Esophagus squamous epithelium (tissue), 5 donors: ENCODE results near the gene SEC61A2. TPM values are rescaled to one million over a fixed set of nuclear protein-coding genes. Genes with fewer than 3 reads are reported as not detected.

Source experiments
- DNase-seq: peaks from one replicate; lab custom pipeline; 2025; lab: John Stamatoyannopoulos, UW
- H3K27ac ChIP-seq, 4 donors: fragments of 200-600 bp; sonication (generic); one replicate each; pipeline ENCODE4 v1.5.1; 2016 to 2019; ENCODE audit warnings: mild to moderate bottlenecking in 1 of 4
- H3K27me3 ChIP-seq, 4 donors: fragments of 200-600 bp; sonication (generic); 1 replicate in 3 of 4; 2 replicates in 1 of 4; pipeline versions ENCODE4 v1.5.1 to v1.6.0; 2017 to 2021; ENCODE audit warnings: antibody characterized with exemption in 1 of 4
- H3K36me3 ChIP-seq, 3 donors: fragments of 200-600 bp; sonication (generic); one replicate each; pipeline ENCODE4 v1.5.1; 2016 to 2019
- H3K4me1 ChIP-seq, 3 donors: fragments of 200-600 bp; sonication (generic); one replicate each; pipeline ENCODE4 v1.5.1; 2017 to 2019
- H3K4me3 ChIP-seq, 4 donors: fragments of 200-600 bp; sonication (generic); 1 replicate in 3 of 4; 2 replicates in 1 of 4; pipeline ENCODE4 v1.5.1; 2016 to 2019; ENCODE audit warnings: mild to moderate bottlenecking in 2 of 4, moderate library complexity in 1 of 4
- H3K9me3 ChIP-seq, 3 donors: fragments of 200-600 bp; sonication (generic); one replicate each; pipeline ENCODE4 v1.5.1; 2016 to 2019
- CTCF ChIP-seq, 6 experiments: fragments of 450-650 bp in 4 of 6; fragments of 200-600 bp in 2 of 6; sonication (generic) in 2 of 6; IDR thresholded peaks; one replicate each; pipeline ENCODE4 v1.5.1; 2016 to 2019; ENCODE audit warnings: antibody characterized with exemption in 6 of 6, mild to moderate bottlenecking in 4 of 6, moderate library complexity in 4 of 6
- POLR2A ChIP-seq, 4 donors: fragments of 450-650 bp; IDR thresholded peaks; one replicate each; pipeline ENCODE4 v1.6.1; 2017; ENCODE audit warnings: antibody characterized with exemption in 4 of 4, mild to moderate bottlenecking in 4 of 4, moderate library complexity in 3 of 4
- WGBS, 2 donors: methylation state at CpG; one replicate each; pipeline ENCODE4 v1.1.5; 2018; 5-methylcytosine and 5-hydroxymethylcytosine counted together
- intact Hi-C: fragments of 100-400 bp; cut with DNase I; formaldehyde crosslinking; loops from one replicate; pipeline ENCODE4 v1.15.0; 2022
- total RNA-seq, 4 donors: library from RNA; depleted of rRNA; stranded (reverse); fragments of >200 nt; gene quantifications; one replicate each; pipeline ENCODE4 v1.1.0, GENCODE V29; 2016
- donor health status: DM: yes; HTN: yes; CAD: no.

SEC61A2 gene
- total RNA-seq: 1 to 10 TPM; 1.2 to 5.0 (median 4.3) TPM

- Histone ChIP-seq H3K4me3 (peak within 1 kb of the TSS; percentile 62 to 100 (median 96)), H3K36me3 (peaks cover 0 to 12% (median 1%) of the 10 kb centered on the region in 3 donors), H3K27ac (peak within 1 kb of the TSS; percentile 89 to 97 (median 93)), H3K9me3 (no peaks in the 10 kb centered on the region), H3K4me1 (peaks cover 0 to 21% (median 13%) of the 10 kb centered on the region in 3 donors), H3K27me3 (no peaks in the 10 kb centered on the region)
- TF ChIP-seq CTCF (IDR thresholded peaks at IDR 0.05) (no peak), POLR2A (IDR thresholded peaks at IDR 0.05) (peak in 3 of 4 donors; percentile 18 to 69 (median 56))
- WGBS, 2 donors: 0% methylated on average over 15 to 20 of the region's 108 CpGs
- DNase-seq: peak; percentile 61
- intact Hi-C loops: loop anchor here (10.0 kb wide), 1 partner anchor 55 kb away; no protein-coding TSS in a partner anchor
Observed at GRCh38 chr10:12129222-12130111, at the start of gene SEC61A2. SEC61A2 (plus strand) TSS chr10:12129677; CDS start chr10:12129788, 111 bp downstream.

- no peak for DNase-seq
- 90 to 100% methylated on average over 4 to 6 of the region's 8 CpGs for WGBS, 2 donors
- TF ChIP-seq CTCF (IDR thresholded peaks at IDR 0.05) (no peak), POLR2A (IDR thresholded peaks at IDR 0.05) (no peak)
Observed at GRCh38 chr10:12081470-12081869, 48.0 kb upstream of the SEC61A2 start.

GRCh38 chr10:12081879-12082557 lies 47.5 kb upstream of the SEC61A2 start:
- DNase-seq: no peak
- TF ChIP-seq POLR2A (IDR thresholded peaks at IDR 0.05) (no peak), CTCF (IDR thresholded peaks at IDR 0.05) (no peak)
- no peak overlapping the region for H3K27ac ChIP-seq
- no peaks in the 10 kb centered on the region for H3K9me3 ChIP-seq
- H3K4me3 ChIP-seq: no peak overlapping the region
- H3K27me3 ChIP-seq: no peaks in the 10 kb centered on the region
- intact Hi-C loops: no loop called here
- 74 to 75% methylated on average over 6 of the region's 6 CpGs for WGBS, 2 donors
- H3K4me1 ChIP-seq: no peaks in the 10 kb centered on the region
- H3K36me3 ChIP-seq: peaks cover 0 to 65% (median 7%) of the 10 kb centered on the region in 3 donors

More at GRCh38 chr10:12081470-12081869, 48.0 kb upstream of the SEC61A2 start:
- H3K36me3 ChIP-seq: peaks cover 0 to 60% (median 3%) of the 10 kb centered on the region in 3 donors
- no peaks in the 10 kb centered on the region for H3K27me3 ChIP-seq
- intact Hi-C loops: no loop called here
- no peaks in the 10 kb centered on the region for H3K4me1 ChIP-seq
- H3K9me3 ChIP-seq: no peaks in the 10 kb centered on the region
- no peak overlapping the region for H3K27ac ChIP-seq
- no peak overlapping the region for H3K4me3 ChIP-seq

GRCh38 chr10:12088919-12089318 lies 40.6 kb upstream of the SEC61A2 start:
- no peaks in the 10 kb centered on the region for H3K4me1 ChIP-seq
- TF ChIP-seq CTCF (IDR thresholded peaks at IDR 0.05): no peak
- TF ChIP-seq POLR2A (IDR thresholded peaks at IDR 0.05): no peak
- WGBS, 2 donors: 87 to 89% methylated on average over 6 to 13 of the region's 14 CpGs
- H3K4me3 ChIP-seq: no peak overlapping the region
- intact Hi-C loops: no loop called here
- no peaks in the 10 kb centered on the region for H3K27me3 ChIP-seq
- H3K9me3 ChIP-seq: no peaks in the 10 kb centered on the region
- H3K27ac ChIP-seq: no peak overlapping the region
- peaks cover 0 to 99% (median 17%) of the 10 kb centered on the region in 3 donors for H3K36me3 ChIP-seq
- no peak for DNase-seq
